HEK293T (cell line): ENCODE data around the gene SLC2A13.

Experiments
- ARNT ChIP-seq: fragments of 450-650 bp; IDR thresholded peaks from 2 replicates; pipeline ENCODE4 v1.6.1; 2017; ENCODE audit warnings: mild to moderate bottlenecking
- BHLHE40 ChIP-seq: fragments of 450-650 bp; IDR thresholded peaks from 2 replicates; pipeline ENCODE4 v1.6.1; 2016; ENCODE audit warnings: mild to moderate bottlenecking, moderate library complexity, borderline replicate concordance
- CTBP1 ChIP-seq: fragments of 450-650 bp; IDR thresholded peaks from 2 replicates; pipeline ENCODE4 v1.6.1; 2016; ENCODE audit warnings: borderline replicate concordance
- ELF4 ChIP-seq: fragments of 450-650 bp; IDR thresholded peaks from 2 replicates; pipeline ENCODE4 v1.6.1; 2017; ENCODE audit warnings: antibody characterized with exemption
- FOXA1 ChIP-seq: fragments of 450-650 bp; IDR thresholded peaks from 2 replicates; pipeline ENCODE4 v1.6.1; 2016; ENCODE audit warnings: mild to moderate bottlenecking
- FOXM1 ChIP-seq: fragments of 450-650 bp; IDR thresholded peaks from 2 replicates; pipeline ENCODE4 v1.6.1; 2017; ENCODE audit warnings: mild to moderate bottlenecking, borderline replicate concordance
- HDGF ChIP-seq: fragments of 450-650 bp; IDR thresholded peaks from 2 replicates; pipeline ENCODE4 v1.6.1; 2017; ENCODE audit warnings: antibody characterized with exemption, borderline replicate concordance
- NFRKB ChIP-seq: fragments of 450-650 bp; IDR thresholded peaks from 2 replicates; pipeline ENCODE4 v1.6.1; 2016; ENCODE audit warnings: mild to moderate bottlenecking, moderate library complexity

GRCh38 chr12:39713552-39713951 lies 392.3 kb downstream of the SLC2A13 start:
- TF ChIP-seq BHLHE40 (no peak), NFRKB (no peak), FOXM1 (no peak), FOXA1 (no peak), ELF4 (no peak), HDGF (no peak), CTBP1 (no peak), ARNT (no peak)
